ENCODE data around the gene NCKAP5. TPM values are rescaled to one million over a fixed set of nuclear protein-coding genes. Genes with fewer than 3 reads are reported as not detected.

The NCKAP5 gene
- total and polyA plus RNA-seq, 2 of the 8 experiments (the other 6 are each of a cell fraction or from before 2014, with no cell fraction given): 0.27 to 0.86 TPM

DNA sequence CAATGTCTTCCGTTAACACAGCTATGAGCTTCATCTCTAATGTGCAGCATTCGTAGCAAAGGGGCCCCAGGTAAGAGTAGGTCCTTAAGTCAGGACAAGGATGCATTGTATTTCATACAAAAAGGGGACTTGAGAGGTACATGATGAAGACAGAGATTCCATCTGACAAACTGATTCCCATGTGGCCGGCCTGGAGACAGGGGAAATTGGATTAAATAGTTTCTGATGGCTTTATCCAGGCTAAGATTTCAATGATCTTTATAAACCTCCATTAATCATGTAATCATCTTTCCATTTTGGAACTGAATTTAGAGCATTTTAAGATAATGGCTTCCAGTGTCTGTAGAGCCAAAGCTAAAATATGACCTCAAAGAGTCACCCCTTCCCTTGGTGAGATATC lies 111.3 kb downstream of the NCKAP5 start:
- WGBS, 2 experiments (ENCODE audit: extremely low coverage in 1 of 2, insufficient coverage in 1 of 2, insufficient read length in 1 of 2, insufficient replicate concordance in 2 of 2, low coverage in 1 of 2, low lambda C conversion rate in 2 of 2, missing lambda C conversion rate in 1 of 2): 90% methylated on average over 3 of the region's 3 CpGs; no CpG with 5 or more reads in 1 of the 2 experiments
- no peaks in the 10 kb centered on the region for H3K23me2 ChIP-seq (ENCODE audit: low read depth, low read length)
- TF ChIP-seq CBX8 (IDR thresholded peaks at IDR 0.05; ENCODE audit: borderline replicate concordance, low read depth, low read length) (no peak), ATF2 (IDR thresholded peaks at IDR 0.05; ENCODE audit: low read length) (no peak), ASH2L (IDR thresholded peaks at IDR 0.05; ENCODE audit: low read length) (no peak), ATF3 (IDR thresholded peaks at IDR 0.05; ENCODE audit: insufficient read depth, low read depth, low read length) (no peak), USF2 (IDR thresholded peaks at IDR 0.05; ENCODE audit: low read length) (no peak), SUZ12 (IDR thresholded peaks at IDR 0.05; ENCODE audit: low read length) (no peak), SIRT6 (IDR thresholded peaks at IDR 0.05; ENCODE audit: low read length) (no peak), CREB1 (IDR thresholded peaks at IDR 0.05) (no peak)
- TF ChIP-seq, protein P1, sequence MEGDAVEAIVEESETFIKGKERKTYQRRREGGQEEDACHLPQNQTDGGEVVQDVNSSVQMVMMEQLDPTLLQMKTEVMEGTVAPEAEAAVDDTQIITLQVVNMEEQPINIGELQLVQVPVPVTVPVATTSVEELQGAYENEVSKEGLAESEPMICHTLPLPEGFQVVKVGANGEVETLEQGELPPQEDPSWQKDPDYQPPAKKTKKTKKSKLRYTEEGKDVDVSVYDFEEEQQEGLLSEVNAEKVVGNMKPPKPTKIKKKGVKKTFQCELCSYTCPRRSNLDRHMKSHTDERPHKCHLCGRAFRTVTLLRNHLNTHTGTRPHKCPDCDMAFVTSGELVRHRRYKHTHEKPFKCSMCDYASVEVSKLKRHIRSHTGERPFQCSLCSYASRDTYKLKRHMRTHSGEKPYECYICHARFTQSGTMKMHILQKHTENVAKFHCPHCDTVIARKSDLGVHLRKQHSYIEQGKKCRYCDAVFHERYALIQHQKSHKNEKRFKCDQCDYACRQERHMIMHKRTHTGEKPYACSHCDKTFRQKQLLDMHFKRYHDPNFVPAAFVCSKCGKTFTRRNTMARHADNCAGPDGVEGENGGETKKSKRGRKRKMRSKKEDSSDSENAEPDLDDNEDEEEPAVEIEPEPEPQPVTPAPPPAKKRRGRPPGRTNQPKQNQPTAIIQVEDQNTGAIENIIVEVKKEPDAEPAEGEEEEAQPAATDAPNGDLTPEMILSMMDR (IDR thresholded peaks at IDR 0.05; ENCODE audit: control extremely low read depth in 1 of 3, insufficient read depth in 1 of 3, low read depth in 1 of 3, low read length in 3 of 3): no peak

More for the DNA sequence above, 111.3 kb downstream of the NCKAP5 start:
- H2BK120ac ChIP-seq (replicated peaks; ENCODE audit: low read depth, low read length): no peak overlapping the region
- no peak overlapping the region for H3K4me3 ChIP-seq (ENCODE audit: extremely low read depth in 1 of 4, insufficient read depth in 2 of 4, low read depth in 3 of 4, low read length in 4 of 4)
- no peak overlapping the region for H3K9ac ChIP-seq (replicated peaks in 1 of 4; ENCODE audit: extremely low read depth in 1 of 4, low read depth in 3 of 4, low read length in 3 of 4)
- no peak overlapping the region for H4K91ac ChIP-seq (replicated peaks; ENCODE audit: insufficient read length, low read length)
- no peak overlapping the region for H3K23ac ChIP-seq (ENCODE audit: insufficient read length)
- ChIA-PET CTCF (ENCODE audit: partially characterized antibody) (interaction anchor here (0.6 kb wide), 2 partner anchors 16 to 641 kb away, joined by 3 to 4 read pairs; no protein-coding TSS in a partner anchor), POLR2A (ENCODE audit: partially characterized antibody) (no interaction called here)
- H2AK5ac ChIP-seq (ENCODE audit: low read depth, low read length): no peak overlapping the region
- no peaks in the 10 kb centered on the region for H4K20me1 ChIP-seq (replicated peaks in 1 of 2; ENCODE audit: control insufficient read depth in 1 of 2, insufficient read depth in 2 of 2, low read length in 2 of 2)
- no peak overlapping the region for H2BK20ac ChIP-seq (ENCODE audit: low read length)
- H3K36me3 ChIP-seq (ENCODE audit: control insufficient read depth in 2 of 4, insufficient read depth in 4 of 4, low read length in 3 of 4): no peaks in the 10 kb centered on the region
- no peak for FAIRE-seq
- H3K18ac ChIP-seq (ENCODE audit: extremely low read depth, low read length): no peak overlapping the region
- H3K79me2 ChIP-seq (ENCODE audit: control insufficient read depth in 1 of 2, insufficient read depth in 2 of 2, low read length in 2 of 2): no peaks in the 10 kb centered on the region
- H3K56ac ChIP-seq (replicated peaks; ENCODE audit: insufficient read length, low read depth, low read length): no peak overlapping the region
- no peak overlapping the region for H3K4ac ChIP-seq (replicated peaks; ENCODE audit: insufficient read length, low read depth, low read length)
- H3K27me3 ChIP-seq (replicated peaks in 1 of 4; ENCODE audit: control insufficient read depth in 3 of 4, extremely low read depth in 1 of 4, insufficient read depth in 3 of 4, low read length in 3 of 4): no peaks in the 10 kb centered on the region
- no peak overlapping the region for H3K27ac ChIP-seq (ENCODE audit: low read depth, low read length)
- H4K5ac ChIP-seq (ENCODE audit: insufficient read length, low read depth, low read length): no peak overlapping the region
- no peak overlapping the region for H2AFZ ChIP-seq (ENCODE audit: low read length)
- H2BK5ac ChIP-seq (ENCODE audit: low read depth, low read length): no peak overlapping the region
- H3K4me2 ChIP-seq (ENCODE audit: insufficient read depth in 1 of 2, low read depth in 2 of 2, low read length in 2 of 2): no peak overlapping the region
- no peaks in the 10 kb centered on the region for H3K79me1 ChIP-seq (ENCODE audit: low read depth, low read length)
- no peak overlapping the region for H2BK15ac ChIP-seq (ENCODE audit: low read length)
- H3K14ac ChIP-seq (ENCODE audit: insufficient read length): no peak overlapping the region
- no peak overlapping the region for H2BK12ac ChIP-seq (ENCODE audit: low read depth, low read length)
- DNase-seq (ENCODE audit: low read depth in 1 of 2, low spot score in 2 of 2): no peak
- no peak overlapping the region for H4K8ac ChIP-seq (ENCODE audit: extremely low read depth, insufficient read depth, low read length)
- H3K9me3 ChIP-seq (ENCODE audit: insufficient read depth in 2 of 2, low read depth in 1 of 2, low read length in 1 of 2): no peaks in the 10 kb centered on the region
- no peaks in the 10 kb centered on the region for H3K4me1 ChIP-seq (replicated peaks in 1 of 4; ENCODE audit: control insufficient read depth in 3 of 4, insufficient read depth in 4 of 4, low read length in 3 of 4)
